Astrocyte (in vitro differentiated cells and primary cell): Measurements from ENCODE around the gene ARHGAP24. TPM values are rescaled to one million over a fixed set of nuclear protein-coding genes. Genes with fewer than 3 reads are reported as not detected.

Experiments used
- DNase-seq: peaks from one replicate; pipeline ENCODE4 v3.0.0-alpha.2; 2010; ENCODE audit warnings: low read depth
- FAIRE-seq: peaks from 2 replicates; lab custom pipeline; 2011; peaks lifted over from hg19 to GRCh38; lab: Jason Lieb, UNC
- H2AFZ ChIP-seq: 2 replicates; pipeline ENCODE4 v1.6.0; 2012; ENCODE audit warnings: low read depth, low read length, inconsistent platforms
- H3K27ac ChIP-seq: 2 replicates; pipeline ENCODE4 v1.5.1; 2011; ENCODE audit warnings: low read depth, low read length, inconsistent platforms
- H3K27me3 ChIP-seq: 2 replicates; pipeline ENCODE4 v1.6.0; 2011; ENCODE audit warnings: low read length, inconsistent platforms; ENCODE audit not compliant: insufficient read depth
- H3K36me3 ChIP-seq: 2 replicates; pipeline ENCODE4 v1.5.1; 2011; ENCODE audit warnings: low read length, inconsistent platforms; ENCODE audit not compliant: insufficient read depth
- H3K4me1 ChIP-seq: 2 replicates; pipeline ENCODE4 v1.5.1; 2011; ENCODE audit warnings: low read length, inconsistent platforms; ENCODE audit not compliant: insufficient read depth
- H3K4me2 ChIP-seq: 2 replicates; pipeline ENCODE4 v1.6.0; 2012; ENCODE audit warnings: low read length, inconsistent platforms
- H3K4me3 ChIP-seq: 2 replicates; pipeline ENCODE4 v1.5.1; 2011; ENCODE audit warnings: low read depth, mild to moderate bottlenecking, low read length, inconsistent platforms; ENCODE audit not compliant: insufficient read depth
- H3K79me2 ChIP-seq: 2 replicates; pipeline ENCODE4 v1.6.0; 2012; ENCODE audit warnings: mild to moderate bottlenecking, low read length, inconsistent platforms; ENCODE audit not compliant: insufficient read depth
- H3K9ac ChIP-seq: 2 replicates; pipeline ENCODE4 v1.6.0; 2012; ENCODE audit warnings: mild to moderate bottlenecking, low read length, inconsistent platforms
- H3K9me3 ChIP-seq: 2 replicates; pipeline ENCODE4 v1.5.1; 2012; ENCODE audit warnings: low read depth, mild to moderate bottlenecking, low read length, inconsistent platforms; ENCODE audit not compliant: insufficient read depth
- H4K20me1 ChIP-seq: 2 replicates; pipeline ENCODE4 v1.6.0; 2012; ENCODE audit warnings: low read length, inconsistent platforms; ENCODE audit not compliant: insufficient read depth
- H3K27ac Mint-ChIP-seq: one replicate; pipeline ENCODE4 v1.8.0; 2021; ENCODE audit warnings: mild to moderate bottlenecking, mixed read lengths; ENCODE audit not compliant: unreplicated experiment
- H3K27me3 Mint-ChIP-seq: one replicate; pipeline ENCODE4 v1.8.0; 2021; ENCODE audit warnings: low read depth, mixed read lengths; ENCODE audit not compliant: unreplicated experiment
- H3K36me3 Mint-ChIP-seq: one replicate; pipeline ENCODE4 v1.8.0; 2021; ENCODE audit warnings: low read depth, mixed read lengths; ENCODE audit not compliant: unreplicated experiment
- H3K4me1 Mint-ChIP-seq: one replicate; pipeline ENCODE4 v1.8.0; 2021; ENCODE audit warnings: low read depth, mixed read lengths; ENCODE audit not compliant: unreplicated experiment
- H3K4me3 Mint-ChIP-seq: one replicate; pipeline ENCODE4 v1.8.0; 2021; ENCODE audit warnings: mild to moderate bottlenecking, moderate library complexity, mixed read lengths; ENCODE audit not compliant: unreplicated experiment
- H3K9me3 Mint-ChIP-seq: one replicate; pipeline ENCODE4 v1.8.0; 2021; ENCODE audit warnings: mild to moderate bottlenecking, mixed read lengths; ENCODE audit not compliant: unreplicated experiment
- CTCF ChIP-seq: IDR thresholded peaks from 2 replicates; pipeline ENCODE4 v1.5.1; 2011; ENCODE audit warnings: low read depth, mild to moderate bottlenecking, inconsistent platforms, low read length, moderate library complexity; ENCODE audit not compliant: insufficient read depth
- EZH2 ChIP-seq: IDR thresholded peaks from 2 replicates; pipeline ENCODE4 v1.6.1; 2012; ENCODE audit warnings: mild to moderate bottlenecking, low read length, inconsistent platforms; ENCODE audit not compliant: insufficient read depth
- total RNA-seq: library from RNA; stranded (reverse); gene quantifications from 2 replicates; pipeline ENCODE4 v1.2.1, GENCODE V29; 2021

ARHGAP24 gene
- total RNA-seq, 1 donor from 2014 or later: 2.1 TPM

DNA sequence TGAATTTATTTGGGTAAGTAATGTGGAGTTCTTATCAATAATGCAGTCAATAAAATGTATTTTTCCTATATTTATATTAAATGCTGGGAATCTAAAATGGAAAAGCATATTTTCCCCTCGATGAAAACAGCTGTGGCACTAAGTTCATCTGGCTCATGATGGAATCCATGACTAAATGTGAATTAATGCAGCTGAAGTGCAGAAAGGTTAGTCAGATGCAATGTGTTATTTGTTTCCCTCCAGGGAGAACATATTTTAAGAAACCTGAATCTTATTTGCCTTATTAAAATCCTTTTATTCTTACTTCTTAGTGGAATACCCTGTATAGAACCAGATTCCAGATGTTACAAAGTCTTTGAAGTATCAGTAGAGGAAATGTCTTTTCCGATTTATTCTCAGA lies 247.9 kb downstream of the ARHGAP24 start:
- H3K9me3 ChIP-seq: no peaks in the 10 kb centered on the region
- Mint-ChIP-seq H3K36me3 (no peaks in the 10 kb centered on the region), H3K4me1 (peaks cover 19% of the 10 kb centered on the region), H3K27me3 (no peaks in the 10 kb centered on the region), H3K9me3 (no peaks in the 10 kb centered on the region), H3K4me3 (no peak overlapping the region), H3K27ac (no peak overlapping the region)
- no peaks in the 10 kb centered on the region for H3K79me2 ChIP-seq
- no peaks in the 10 kb centered on the region for H3K27me3 ChIP-seq
- H3K4me2 ChIP-seq: no peak overlapping the region
- FAIRE-seq (no peak), DNase-seq (no peak)
- no peaks in the 10 kb centered on the region for H3K4me1 ChIP-seq
- no peaks in the 10 kb centered on the region for H3K36me3 ChIP-seq
- H2AFZ ChIP-seq: no peak overlapping the region
- H3K9ac ChIP-seq: no peak overlapping the region
- no peak overlapping the region for H3K27ac ChIP-seq
- no peaks in the 10 kb centered on the region for H4K20me1 ChIP-seq
- TF ChIP-seq EZH2 (no peak), CTCF (no peak)
- H3K4me3 ChIP-seq: no peak overlapping the region

DNA sequence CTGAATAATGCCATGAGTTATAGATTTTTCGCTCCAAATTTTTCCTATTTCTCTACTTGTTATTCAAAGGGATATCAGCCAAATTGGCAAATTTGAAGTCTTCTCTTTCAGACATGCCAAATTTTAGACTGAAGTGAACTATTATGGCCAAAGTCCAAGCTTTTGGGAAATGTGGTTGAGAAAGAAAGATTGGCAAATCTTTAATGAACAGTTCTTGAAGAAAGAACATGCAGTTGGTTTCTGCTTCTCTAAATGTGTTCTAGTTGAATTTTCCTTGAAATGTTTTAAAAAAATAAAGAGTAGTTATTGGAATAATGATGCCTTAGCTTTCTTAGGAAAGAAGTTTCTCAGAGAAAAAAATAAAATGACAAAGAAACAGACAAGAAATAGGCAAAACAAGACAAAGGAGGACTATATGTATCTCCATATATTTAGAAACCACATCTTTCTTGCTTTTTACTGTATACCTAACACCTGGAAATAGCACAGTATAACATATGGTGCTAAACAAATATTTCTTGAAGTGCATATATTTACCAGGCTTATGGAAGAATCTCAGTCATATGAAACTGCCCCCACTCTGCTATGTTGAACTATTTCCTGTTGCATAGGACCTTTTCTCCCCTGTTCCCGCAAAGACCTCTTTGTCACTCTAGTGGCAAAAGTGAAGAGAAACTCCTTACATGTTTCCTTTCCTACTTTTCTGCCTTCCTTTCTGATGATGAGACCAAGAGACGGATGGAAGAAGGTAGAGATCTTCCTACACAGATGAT lies 250.0 kb downstream of the ARHGAP24 start:
- Histone ChIP-seq H3K27ac (no peak overlapping the region), H3K79me2 (no peaks in the 10 kb centered on the region), H3K4me1 (no peaks in the 10 kb centered on the region), H3K27me3 (no peaks in the 10 kb centered on the region), H4K20me1 (no peaks in the 10 kb centered on the region), H3K9me3 (no peaks in the 10 kb centered on the region), H3K36me3 (no peaks in the 10 kb centered on the region), H3K4me3 (no peak overlapping the region), H3K9ac (no peak overlapping the region), H2AFZ (no peak overlapping the region), H3K4me2 (no peak overlapping the region)
- Mint-ChIP-seq H3K4me1 (peaks cover 17% of the 10 kb centered on the region), H3K27ac (no peak overlapping the region), H3K9me3 (no peaks in the 10 kb centered on the region), H3K27me3 (no peaks in the 10 kb centered on the region), H3K4me3 (no peak overlapping the region), H3K36me3 (no peaks in the 10 kb centered on the region)
- FAIRE-seq (peak; percentile 5), DNase-seq (no peak)
- TF ChIP-seq CTCF (no peak), EZH2 (no peak)

GRCh38 chr4:85725721-85726170 lies 250.8 kb downstream of the ARHGAP24 start:
- Histone ChIP-seq H4K20me1 (no peaks in the 10 kb centered on the region), H3K4me3 (no peak overlapping the region), H3K4me1 (no peaks in the 10 kb centered on the region), H3K27me3 (no peaks in the 10 kb centered on the region), H3K27ac (no peak overlapping the region), H3K36me3 (no peaks in the 10 kb centered on the region), H3K9me3 (no peaks in the 10 kb centered on the region), H3K79me2 (no peaks in the 10 kb centered on the region), H3K9ac (no peak overlapping the region), H3K4me2 (no peak overlapping the region), H2AFZ (no peak overlapping the region)
- no peak for FAIRE-seq
- Mint-ChIP-seq H3K4me1 (peaks cover 10% of the 10 kb centered on the region), H3K4me3 (no peak overlapping the region), H3K36me3 (no peaks in the 10 kb centered on the region), H3K9me3 (no peaks in the 10 kb centered on the region), H3K27ac (no peak overlapping the region), H3K27me3 (no peaks in the 10 kb centered on the region)
- DNase-seq: peak; percentile 21
- TF ChIP-seq CTCF: no peak
- no peak for TF ChIP-seq EZH2
